Kidney capillary endothelial cell (primary cell): ENCODE results near the gene PTRH1.

Experiments
- DNase-seq: peaks from one replicate; pipeline ENCODE4 v3.0.0-alpha.2; 2018; ENCODE audit warnings: low spot score

Gene PTRH1

DNA sequence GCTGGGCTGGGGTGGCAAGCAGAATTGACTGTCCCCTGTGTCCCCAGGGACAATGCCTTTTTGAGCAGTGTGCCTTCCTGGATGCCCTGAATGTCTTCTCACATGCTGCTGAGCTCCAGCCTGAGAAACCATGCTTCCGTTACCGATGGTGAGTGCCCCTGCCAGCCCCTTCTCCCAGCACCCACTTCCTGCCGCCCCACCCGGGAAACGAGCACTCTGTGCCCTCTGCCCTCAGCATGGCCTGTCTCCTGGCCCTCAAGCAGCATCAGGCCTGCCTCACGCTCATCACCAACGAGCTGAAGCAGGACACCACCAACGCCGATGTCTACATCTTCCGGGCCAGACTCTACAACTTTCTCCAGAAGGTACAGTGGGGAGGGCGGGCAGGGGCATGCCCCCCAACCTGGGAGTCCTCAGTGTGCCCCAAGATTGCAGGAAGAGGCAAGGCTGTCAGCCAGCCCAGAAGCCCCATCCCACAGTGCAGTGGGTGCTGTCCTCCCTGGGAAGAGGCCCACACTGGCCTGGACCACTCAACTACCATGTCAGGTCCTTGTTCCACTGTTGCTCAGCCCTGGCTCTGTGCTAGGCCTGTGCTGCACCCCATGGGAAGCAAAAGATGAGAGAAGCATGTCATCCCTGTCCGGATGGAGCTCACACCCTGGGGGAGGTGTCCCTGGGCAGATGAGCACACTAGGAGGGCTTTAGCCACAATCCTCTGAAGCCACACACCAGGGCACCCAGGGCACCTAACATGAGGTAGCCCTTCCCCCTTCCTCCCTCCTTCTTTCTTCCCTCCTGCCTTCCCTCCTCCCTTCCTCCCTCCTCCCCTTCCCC is 4.8 kb upstream of the PTRH1 start:
- no peak for DNase-seq

DNA sequence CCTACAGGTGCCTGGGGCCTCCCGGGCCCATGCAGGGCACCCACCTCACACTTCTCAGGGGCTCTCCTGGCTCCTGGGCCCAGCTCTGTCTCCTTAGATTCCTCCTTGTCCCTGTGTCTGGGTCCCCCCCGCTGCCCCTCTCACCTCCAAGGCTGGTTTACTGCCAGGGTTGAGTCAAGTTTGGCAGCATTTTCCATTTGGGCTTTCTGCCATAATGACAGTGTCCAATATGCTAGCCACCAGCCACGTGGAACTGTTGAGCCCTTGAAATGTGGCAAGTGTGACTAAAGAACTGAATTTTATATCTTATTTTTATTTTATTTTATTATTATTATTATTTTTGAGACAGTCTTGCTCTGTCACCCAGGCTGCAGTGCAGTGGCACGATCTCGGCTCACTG is 2.3 kb upstream of the PTRH1 start:
- no peak for DNase-seq

DNA sequence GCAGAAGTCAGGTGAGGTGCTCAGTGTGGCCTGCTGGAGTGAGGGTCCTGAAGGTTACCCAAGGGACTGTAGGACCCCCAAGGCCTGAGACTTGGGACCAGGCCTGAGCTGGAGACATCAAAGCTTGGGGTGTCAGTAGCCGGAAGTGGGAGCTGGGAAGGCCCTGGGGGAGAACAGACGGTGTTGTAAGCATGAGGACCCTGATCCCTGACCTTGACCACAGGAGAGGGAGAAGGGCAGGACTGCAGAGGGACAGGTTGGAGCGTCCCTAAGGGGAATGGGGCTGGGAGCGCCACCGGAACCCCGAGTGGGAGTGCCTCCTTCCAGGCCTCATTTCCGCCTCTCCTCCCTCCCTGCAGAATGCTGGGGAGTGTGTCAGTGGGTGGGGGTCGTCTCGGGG is 949 bp upstream of the PTRH1 start:
- DNase-seq, result no peak

DNA sequence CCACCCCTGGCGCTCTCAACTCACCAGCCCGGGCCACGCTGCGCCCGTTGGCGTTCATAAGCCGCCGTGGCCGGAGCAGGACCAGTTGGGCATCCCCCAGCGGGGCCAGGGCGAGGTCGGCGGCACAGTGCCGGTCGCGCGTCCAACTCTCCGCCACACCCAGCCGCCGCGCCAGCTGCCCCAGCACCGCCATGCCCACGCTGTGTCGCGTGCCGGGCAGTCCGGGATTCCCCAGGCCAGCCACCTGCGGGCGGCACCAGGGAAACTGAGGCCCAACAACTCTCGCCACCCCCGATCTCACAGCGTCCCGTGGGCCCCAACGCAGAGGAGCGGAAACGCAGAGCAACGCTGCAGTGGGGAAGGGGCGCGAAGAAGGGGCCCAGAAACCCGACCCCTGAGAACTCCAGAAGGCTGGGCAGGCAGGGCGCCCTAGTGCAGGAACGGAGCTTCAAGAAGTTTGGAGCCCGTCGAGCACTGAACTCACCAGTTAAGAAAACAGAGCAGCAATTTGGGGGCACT is 453 bp downstream of the PTRH1 start:
- DNase-seq, result no peak

DNA sequence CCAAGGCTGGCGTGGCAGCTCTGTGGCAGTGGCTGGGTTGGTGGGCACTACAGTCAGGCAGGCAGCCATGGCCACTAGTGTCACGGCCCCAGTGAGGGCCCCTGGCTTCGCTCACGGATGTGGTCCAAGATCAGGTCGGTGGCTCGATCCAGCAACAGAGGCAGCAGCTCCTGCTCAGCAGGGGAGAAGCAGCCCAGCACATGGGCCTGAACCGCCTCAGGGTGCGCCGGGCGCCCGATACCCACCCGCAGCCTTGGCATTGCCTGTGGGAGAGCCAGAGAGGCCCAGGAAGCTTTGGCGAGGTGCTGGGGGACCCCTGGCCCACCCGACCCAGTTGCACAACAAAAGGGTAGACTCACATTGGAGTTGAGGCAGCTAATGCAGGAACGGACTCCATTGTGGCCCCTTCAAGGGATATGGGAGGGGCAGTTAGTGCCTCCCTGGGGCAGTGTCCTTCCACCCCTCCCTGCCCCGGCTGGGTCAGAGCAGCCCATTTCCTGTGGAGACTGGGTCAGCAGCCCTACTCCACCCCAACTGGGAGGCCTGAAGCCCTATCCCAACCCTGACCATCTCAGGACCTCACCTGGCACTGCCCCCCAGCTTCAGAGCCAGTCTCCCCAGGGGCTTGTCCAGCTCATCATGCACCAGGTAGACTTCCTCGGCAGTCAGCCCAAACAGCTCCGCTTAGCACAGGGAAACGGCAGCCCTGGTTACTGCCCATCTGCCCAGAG is 1.3 kb downstream of the PTRH1 start:
- DNase-seq, result no peak

DNA sequence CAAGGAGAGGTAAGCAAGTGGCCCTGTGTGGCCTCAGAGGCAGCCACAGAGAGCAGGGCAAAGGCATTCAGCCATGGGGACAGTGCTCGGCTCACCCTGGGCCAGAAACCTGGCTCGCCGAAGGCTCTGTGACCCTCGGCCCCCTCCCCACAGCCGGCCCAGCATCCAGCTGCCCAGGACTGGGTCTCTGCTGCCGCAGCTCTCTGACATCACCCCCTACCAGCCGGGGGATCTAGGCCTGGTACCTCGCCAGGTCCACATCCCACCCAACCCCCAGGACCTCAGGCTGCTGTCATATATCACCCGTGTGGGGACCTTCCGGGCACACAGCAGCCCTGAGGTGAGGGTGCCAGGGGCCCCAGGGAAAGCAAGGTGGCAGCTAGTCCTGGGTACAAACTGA is 2.6 kb downstream of the PTRH1 start:
- DNase-seq, result no peak

DNA sequence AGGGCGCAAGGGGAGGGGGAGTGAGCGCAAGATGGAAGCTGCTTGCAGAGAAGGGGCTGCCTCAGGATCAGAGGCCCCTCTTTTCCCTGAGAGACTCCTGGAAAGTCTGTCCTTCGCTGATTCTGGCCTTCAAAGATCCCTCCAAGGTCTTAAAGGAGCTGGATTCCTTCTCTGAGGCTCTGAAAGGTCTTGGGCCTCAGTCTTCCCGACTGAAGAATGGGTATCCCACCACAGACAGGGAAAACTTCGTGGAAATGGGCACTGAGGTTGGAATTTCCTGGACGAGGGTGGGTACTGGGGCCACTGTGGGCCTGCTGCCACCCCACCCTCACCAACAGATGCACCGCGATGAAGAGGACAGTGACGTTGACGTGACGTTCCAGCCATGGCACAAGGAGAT is 3.1 kb downstream of the PTRH1 start:
- DNase-seq, result no peak

DNA sequence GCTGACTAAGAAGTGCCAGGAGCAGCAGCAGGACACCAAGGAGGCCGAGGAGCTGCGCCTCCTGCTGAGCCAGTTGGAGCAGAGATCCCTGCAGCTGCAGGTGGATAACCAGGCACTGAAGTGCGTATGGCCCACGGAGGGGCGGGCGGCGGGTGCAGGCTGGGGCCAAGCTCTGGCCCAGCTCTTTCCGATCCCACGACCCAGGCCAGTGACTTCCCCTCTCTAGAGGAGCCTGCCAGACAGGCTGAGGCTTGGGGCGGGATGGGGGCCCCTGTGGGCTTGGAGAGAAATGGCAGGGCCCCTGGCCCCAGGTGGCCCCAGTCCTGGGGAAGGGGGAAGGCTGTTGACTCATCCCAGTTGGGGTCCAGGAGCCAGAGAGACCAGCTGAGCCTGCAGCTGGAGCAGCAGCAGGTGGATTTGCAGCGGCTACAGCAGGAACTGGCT is 3.6 kb downstream of the PTRH1 start:
- no peak for DNase-seq

DNA sequence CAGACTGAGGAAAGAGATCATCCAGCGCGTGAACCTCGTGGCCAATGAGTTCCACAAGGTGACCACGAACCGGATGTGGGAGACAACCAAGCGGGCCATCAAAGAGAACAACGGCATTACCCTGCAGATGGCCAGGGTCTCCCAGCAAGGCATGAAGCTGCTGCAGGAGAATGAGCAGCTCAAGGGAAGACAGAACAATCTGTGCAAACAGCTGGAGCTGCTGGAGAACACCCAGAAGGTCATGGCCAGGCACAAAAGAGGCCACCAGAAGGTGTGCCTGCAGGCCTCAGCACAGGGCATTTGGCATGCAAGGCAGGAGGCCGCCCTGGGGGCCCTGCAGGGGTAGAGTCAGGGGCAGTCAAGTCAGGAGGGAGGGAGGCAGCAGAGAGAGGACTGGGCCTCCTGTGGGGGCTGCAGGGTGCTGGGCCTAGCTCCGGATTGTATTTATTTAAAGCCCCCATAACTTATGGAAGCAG is 4.2 kb downstream of the PTRH1 start:
- no peak for DNase-seq

DNA sequence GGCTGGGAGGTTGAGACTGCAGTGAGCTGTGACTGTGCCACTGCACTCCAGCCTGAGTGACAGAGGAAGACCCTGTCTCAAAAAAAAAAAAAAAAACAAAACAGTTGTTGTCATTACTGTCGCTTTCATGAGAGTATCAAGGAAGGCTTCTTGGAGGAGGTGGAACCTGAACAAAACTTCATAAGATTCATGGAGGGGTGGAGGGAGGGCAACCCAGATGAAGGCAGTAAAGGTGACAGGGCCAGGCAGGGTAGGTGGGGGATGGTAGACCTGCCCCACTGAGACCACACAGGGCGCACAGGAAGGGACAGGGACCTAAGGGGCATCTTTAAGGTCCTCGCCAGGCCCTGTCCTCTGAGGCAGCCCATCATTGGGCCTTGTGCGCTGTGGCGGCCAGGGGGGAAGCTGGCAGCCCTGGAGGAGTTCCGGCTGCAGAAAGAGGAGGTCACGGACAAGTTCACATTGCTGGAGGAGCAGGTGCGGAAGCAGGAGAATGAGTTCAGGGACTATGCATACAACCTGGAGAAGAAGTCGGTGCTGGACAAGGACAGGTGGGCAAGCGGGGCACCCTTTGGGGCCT is 5.2 kb downstream of the PTRH1 start:
- DNase-seq, result no peak

DNA sequence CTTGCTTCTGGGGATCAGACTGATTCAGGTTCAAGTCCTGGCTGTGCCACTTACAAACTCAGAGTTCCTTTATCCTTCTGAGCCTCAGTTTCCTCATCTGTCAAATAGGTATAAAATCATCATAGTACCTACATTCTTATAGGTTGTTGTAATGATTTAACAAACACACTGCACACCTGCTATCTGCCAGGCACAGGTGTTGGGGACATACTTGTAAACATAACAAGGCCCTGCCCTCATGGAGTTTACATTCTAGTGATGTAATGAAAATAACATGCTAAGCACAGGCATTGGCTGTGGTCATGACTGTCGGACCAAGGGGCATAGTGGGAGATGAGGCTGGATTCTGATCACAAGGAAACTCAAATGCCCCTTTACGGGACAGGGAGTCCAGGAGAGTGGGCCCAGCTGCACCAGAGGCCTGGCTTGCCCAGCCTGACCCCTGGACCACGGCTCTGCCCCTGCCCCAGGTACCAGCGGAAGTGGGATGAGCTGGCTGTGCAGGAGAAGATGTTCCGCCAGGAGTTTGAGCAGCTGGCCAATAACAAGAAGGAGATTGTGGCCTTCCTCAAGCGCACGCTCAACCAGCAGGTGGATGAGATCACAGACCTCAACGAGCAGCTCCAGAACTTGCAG is 6.4 kb downstream of the PTRH1 start:
- no peak for DNase-seq

DNA sequence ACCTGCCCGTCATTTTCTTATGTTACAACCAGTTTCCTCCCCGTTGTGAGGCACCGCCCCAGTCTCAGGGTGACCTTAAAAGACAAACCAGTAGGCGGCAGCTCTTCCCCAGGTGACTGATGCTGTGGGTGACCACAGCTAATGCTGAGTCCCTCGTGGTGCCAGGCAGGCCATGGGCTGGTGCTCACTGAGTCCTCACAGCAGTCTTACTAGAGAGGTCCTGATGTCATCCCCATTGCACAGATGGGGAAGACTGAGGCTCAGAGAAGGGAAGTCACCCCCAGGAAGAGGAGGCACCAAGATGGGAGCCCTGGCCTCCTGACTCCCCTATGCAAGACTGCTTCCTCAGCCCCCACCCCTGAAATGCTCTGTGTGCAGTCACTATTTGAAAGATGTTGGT is 7.7 kb downstream of the PTRH1 start:
- DNase-seq, result no peak

DNA sequence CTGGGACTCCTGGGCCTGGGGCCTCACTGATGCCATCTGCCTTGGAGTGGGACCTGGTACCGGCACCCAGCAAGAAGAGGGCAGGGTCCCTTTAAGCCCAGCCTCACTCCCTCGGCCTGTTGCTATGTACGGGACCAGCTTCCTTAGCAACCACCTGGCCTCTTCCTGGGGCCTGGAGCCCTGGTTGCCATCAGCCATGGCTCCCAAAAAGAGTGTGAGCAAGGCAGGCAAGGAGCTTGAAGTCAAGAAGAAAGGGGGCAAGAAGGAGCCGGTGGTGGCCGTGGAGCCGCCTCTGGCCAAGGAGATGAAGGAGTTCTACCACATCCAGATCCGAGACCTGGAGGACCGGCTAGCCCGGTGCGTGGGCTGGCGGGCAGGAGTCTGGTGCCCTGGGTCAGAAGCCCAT is 8.6 kb downstream of the PTRH1 start, which contains the start of gene CFAP157:
CFAP157 (plus strand) TSS at position 153 of the 406 bp plus-strand sequence; CDS start at position 197, 44 bp downstream.
- DNase-seq, result no peak

DNA sequence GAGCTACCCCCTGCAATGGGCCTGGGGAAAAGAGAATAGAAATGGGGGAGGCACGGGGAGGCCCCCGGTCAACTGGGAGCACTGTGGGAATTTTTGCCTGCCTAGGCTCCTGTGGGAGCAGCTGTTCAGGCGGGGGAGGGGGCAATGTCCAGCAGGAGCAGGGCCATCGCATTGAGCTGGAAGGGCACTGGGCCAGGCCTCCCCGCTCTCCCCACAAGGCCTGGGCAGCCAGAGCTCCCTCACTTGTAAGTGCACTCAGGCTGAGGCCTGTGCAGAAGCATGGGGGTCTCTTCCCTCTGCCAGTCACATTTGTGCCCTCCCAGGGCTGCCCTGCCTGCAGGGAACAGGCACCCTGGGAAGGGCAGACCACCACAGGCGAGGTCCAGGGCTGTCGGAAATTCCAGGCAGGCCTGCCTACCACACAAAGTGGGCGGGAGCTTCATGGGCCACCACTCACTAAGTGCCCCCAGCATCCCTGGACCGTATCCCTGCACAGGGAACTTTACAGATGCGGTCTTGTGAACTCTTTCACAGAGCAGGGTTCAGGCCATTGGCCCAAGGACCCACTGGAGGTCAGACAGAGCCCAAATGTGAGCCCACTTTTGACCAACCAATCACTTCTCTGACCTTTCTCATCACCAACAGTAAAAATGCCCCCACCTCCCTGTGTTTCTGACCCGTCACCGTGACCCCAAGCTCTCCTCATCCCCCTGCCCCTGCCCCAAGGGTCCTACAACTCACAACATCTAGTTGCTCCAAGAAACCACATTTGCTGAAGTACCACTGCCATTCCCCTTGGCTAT is 9.7 kb downstream of the PTRH1 start:
- no peak for DNase-seq

DNA sequence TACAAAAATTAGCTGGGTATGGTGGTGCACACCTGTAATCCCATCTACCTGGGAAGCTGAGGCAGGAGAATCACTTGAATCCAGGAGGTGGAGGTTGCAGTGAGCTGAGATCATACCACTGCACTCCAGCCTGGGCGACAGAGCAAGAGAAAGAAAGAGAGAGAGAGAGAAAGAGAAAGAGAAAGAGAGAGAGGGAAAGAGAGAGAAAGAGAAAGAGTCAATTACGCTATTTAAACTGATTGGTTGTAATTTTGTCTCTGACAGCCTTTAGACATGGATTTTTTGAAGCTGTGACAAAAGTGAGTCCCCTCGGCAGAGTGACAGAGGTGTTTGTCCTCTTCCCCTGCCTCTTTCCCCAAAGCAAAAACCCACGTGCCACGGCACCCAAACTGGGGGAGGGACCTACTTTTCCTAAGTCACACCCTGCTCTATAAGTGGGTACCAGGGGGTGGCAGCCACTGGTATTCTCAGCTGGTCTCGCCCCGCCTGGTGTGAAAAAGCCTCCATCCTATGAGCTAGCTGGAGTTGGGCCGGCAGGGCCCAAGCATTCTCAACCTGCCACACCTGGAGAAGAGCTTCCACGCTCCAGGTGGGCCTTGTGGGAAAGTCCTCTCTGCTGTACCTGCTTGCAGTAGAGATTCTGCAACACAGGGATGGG is 12.0 kb downstream of the PTRH1 start:
- no peak for DNase-seq

DNA sequence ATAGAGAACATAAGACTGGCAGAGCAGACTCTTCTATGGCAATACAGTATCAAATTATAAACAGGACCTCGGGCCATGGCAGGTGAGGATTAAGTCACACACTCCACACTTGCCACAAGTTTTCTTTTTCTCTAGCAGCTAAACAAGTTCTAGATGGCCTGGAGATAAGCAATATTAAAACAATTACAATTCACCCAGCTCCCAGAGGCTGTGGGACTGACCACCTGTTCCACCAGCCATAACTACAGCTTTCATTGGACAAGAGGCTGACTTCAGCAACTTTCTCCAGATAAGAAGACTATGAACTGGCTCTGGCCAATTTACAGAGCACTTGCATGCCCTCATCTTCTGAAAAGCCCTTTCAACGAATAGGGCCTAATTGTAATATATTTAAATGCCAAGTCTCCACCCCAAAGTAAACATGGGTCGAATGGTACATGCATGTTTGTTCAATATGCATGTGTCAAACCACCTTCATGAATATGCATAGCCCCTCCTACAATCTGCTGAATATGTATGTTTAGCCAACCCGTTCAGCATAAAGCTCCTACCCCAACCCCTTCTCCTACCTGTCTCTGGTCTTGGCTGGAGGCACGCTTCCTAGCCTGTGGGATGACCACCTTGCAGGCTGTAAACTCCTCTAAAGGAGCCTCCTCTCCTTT is 14.7 kb downstream of the PTRH1 start:
- no peak for DNase-seq

DNA sequence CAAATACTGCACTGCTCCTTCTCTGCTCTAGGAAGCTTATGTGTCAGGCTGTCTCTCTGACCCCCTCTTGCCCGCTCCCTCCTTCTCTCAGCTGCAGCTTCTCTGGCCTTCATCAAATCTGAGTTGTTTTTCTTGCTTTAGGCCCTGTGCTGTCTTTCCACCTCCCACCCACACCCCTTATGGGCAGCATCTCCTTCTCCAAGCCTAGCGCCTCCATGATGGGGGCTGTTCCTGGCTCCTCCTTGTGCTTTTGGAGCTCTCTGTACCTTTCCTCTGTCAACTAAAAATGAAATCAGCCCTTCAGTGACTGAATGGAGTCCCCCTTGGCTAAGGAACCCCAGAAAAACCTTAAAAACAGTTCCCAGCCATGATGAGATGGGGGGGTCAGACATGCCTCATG is 15.3 kb downstream of the PTRH1 start:
- no peak for DNase-seq

DNA sequence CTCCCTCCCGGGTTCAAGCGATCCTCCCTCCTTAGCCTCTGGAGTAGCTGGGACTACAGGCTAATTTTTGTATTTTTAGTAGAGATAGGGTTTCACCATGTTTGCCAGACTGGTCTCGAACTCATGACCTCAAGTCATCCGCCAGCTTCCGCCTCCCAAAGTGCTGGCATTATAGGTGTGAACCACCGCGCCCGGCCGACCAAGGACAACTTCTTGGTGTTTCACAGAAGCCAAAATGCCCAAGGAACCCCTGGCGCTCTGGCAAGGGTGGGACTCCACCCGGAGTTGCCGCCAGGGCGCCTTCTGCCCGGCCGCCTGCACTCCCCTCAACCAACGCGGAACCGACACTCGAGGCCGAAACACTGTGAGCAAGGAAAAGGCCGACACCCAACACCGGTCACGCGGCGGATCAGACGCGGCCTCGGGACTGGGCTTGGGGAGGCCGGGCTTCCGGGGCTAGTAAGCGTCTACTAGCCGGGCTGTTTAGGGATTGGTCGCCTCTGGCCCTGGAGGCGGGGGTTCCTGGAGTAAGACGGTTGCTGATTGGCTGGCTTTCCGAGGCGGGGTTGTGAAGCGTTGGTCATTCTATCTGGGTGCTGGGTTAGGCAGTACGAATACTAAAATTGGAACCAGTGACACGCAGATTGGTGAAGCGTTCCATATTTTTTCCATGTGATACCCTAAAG is 16.3 kb downstream of the PTRH1 start:
- DNase-seq, result peak; percentile 94

DNA sequence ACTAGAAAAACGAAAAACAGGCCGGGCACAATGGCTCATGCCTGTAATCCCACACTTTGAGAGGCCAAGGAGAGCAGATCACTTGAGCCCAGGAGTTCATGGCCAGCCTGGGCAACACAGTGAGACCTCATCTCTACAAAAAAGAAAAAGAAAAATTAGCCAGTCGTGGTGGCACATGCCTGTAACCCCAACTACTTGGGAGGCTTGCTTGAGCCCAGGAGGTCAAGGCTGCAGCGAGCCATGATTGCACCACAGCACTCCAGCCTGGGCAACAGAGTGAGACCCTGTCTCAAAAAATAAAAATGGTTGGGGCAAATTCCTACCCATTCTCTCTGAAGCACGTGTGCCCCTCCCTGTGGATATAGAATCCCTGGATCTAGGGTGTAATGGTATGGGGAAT is 17.1 kb downstream of the PTRH1 start:
- DNase-seq, result no peak

DNA sequence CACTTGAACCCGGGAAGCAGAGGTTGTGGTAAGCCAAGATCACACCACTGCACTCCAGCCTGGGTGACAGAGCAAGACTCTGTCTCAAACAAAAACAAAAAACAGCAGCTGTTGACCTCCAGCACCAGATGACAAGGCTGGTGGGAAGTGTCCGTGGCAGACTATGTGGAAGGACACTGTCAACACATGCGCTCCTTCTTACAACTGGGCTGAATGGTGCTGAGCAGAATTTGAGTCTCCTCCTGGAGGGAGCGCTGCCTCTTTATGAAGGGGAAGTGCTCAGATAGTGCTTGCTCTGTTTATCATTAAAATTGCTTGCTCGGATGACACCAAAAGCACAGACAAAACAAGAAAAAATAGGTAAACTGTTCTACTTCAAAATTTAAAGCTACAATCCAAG is 17.9 kb downstream of the PTRH1 start:
- no peak for DNase-seq
